GM12878 (cell line): Measurements from ENCODE around the gene MSL3. TPM values are rescaled to one million over a fixed set of nuclear protein-coding genes. Genes with fewer than 3 reads are reported as not detected.
A peak's percentile ranks its signal among the peaks of the same experiment; 100 is the strongest.

Source experiments
- CHD4 ChIP-seq: fragments of 200-600 bp; sonication (generic); IDR thresholded peaks from 2 replicates; pipeline ENCODE4 v1.6.1; 2016; ENCODE audit warnings: mild to moderate bottlenecking
- EZH2 ChIP-seq: IDR thresholded peaks from 2 replicates; pipeline ENCODE4 v1.6.1; 2012; ENCODE audit warnings: low read depth, mild to moderate bottlenecking, control low read depth, inconsistent platforms, low read length, borderline replicate concordance; ENCODE audit not compliant: control insufficient read depth
- GATAD2B ChIP-seq: fragments of 450-650 bp; conservative IDR thresholded peaks from 2 replicates; pipeline ENCODE4 v1.6.1; 2017; ENCODE audit warnings: low read depth, mild to moderate bottlenecking, moderate library complexity
- HSF1 ChIP-seq: fragments of 150-350 bp; IDR thresholded peaks from 2 replicates; pipeline ENCODE4 v1.6.1; 2014; ENCODE audit warnings: mild to moderate bottlenecking, low read depth, low read length
- IRF4 ChIP-seq: IDR thresholded peaks from 2 replicates; pipeline ENCODE4 v1.6.1; 2011; ENCODE audit warnings: low read depth, low read length
- NR2F1 ChIP-seq: fragments of 450-650 bp; conservative IDR thresholded peaks from 2 replicates; pipeline ENCODE4 v1.6.1; 2017; ENCODE audit warnings: mild to moderate bottlenecking
- PML ChIP-seq: IDR thresholded peaks from 2 replicates; pipeline ENCODE4 v1.6.1; 2012; ENCODE audit warnings: low read length, inconsistent platforms
- POLR2A ChIP-seq: IDR thresholded peaks from 2 replicates; pipeline ENCODE4 v1.6.1; 2011; ENCODE audit warnings: low read depth, mild to moderate bottlenecking, low read length
- POLR2AphosphoS5 ChIP-seq: IDR thresholded peaks from 2 replicates; pipeline ENCODE4 v1.6.1; 2011; ENCODE audit warnings: mild to moderate bottlenecking, low read length, inconsistent platforms
- RUNX3 ChIP-seq: IDR thresholded peaks from 2 replicates; pipeline ENCODE4 v1.6.1; 2012; ENCODE audit warnings: low read length, inconsistent platforms
- SP1 ChIP-seq: IDR thresholded peaks from one replicate; pipeline ENCODE4 v1.6.1; 2011; ENCODE audit warnings: low read depth, low read length
- TARDBP ChIP-seq: IDR thresholded peaks from 2 replicates; pipeline ENCODE4 v1.6.1; 2016; ENCODE audit warnings: borderline replicate concordance
- polyA plus RNA-seq, 11 experiments: library from polyadenylated mRNA; depleted of rRNA in 4 of 11; unstranded in 6 of 11; stranded (reverse) in 5 of 11; fragments of >200 nt; fragmentation: Nextera tagmentation in 4 of 11; fragmentation: Illumina TruSeq in 1 of 11; extraction: Ambion mirVana in 4 of 11; extraction: Trizol in 1 of 11; gene quantifications; 1 replicate in 1 of 11; 2 replicates in 10 of 11; pipeline versions ENCODE4 v1.2.1 to v1.2.3, GENCODE V29; 2011 to 2016; ENCODE audit warnings: inconsistent platforms in 2 of 11, missing spikeins in 2 of 11, low read depth in 1 of 11
- total RNA-seq, 4 experiments: library from RNA; depleted of rRNA in 3 of 4; stranded (reverse); fragments of >200 nt in 3 of 4; fragmentation: Illumina TruSeq in 1 of 4; extraction: Trizol in 1 of 4; gene quantifications; 2 replicates each; pipeline versions ENCODE4 v1.2.1 to v1.2.3, GENCODE V29; 2013 to 2021
- TF ChIP-seq, protein P1 (sequence below): fragments of 150-350 bp; IDR thresholded peaks from 2 replicates; pipeline ENCODE4 v1.6.1; 2016; ENCODE audit warnings: low read depth, low read length
- TF ChIP-seq, protein P2 (sequence below): IDR thresholded peaks from 2 replicates; pipeline ENCODE4 v1.6.1; 2011; ENCODE audit warnings: low read depth, low read length, improper control_type of control experiment, borderline replicate concordance
- TF ChIP-seq, protein P3 (sequence below): fragments of 450-650 bp; formaldehyde crosslinking; IDR thresholded peaks from 2 replicates; pipeline ENCODE4 v1.5.0; 2022; ENCODE audit warnings: mild to moderate bottlenecking, missing genetic modification characterization
- TF ChIP-seq, protein P4 (sequence below): fragments of 450-650 bp; IDR thresholded peaks from 2 replicates; pipeline ENCODE4 v1.6.1; 2017; ENCODE audit warnings: borderline replicate concordance
- TF ChIP-seq, protein P5 (sequence below): fragments of 450-650 bp; formaldehyde crosslinking; IDR thresholded peaks from 2 replicates; pipeline ENCODE4 v1.4.0; 2020; ENCODE audit warnings: mild to moderate bottlenecking, moderate library complexity

The MSL3 gene
- total and polyA plus RNA-seq, 10 of the 15 experiments (the other 5 are each of a cell fraction or from before 2014, with no cell fraction given): 28.4 to 438 (median 40.7) TPM

DNA sequence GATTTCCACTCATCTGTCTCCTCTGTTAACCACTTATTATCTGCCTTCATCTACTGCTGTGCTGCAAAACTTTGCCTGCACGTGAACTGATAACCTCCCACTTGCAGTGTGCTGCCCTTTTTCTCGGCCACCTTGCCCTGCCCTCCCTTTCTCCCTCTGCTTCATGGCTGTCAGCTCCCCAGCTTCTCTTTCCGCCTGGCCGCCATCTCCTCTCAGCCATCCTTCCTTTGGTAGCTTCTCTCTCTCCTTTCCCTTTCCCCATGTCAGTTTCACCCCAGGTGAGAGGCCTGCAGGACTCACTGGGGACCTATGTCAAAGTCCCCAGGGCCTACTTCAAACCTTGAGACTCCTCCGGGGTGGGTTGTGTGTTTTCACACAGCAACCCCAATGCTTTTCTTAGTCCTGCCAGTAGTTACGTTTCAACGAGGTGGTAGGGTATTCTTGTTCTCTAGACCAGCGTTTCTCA is 6.6 kb downstream of the MSL3 start (continued):
- TF ChIP-seq CHD4 (no peak), NR2F1 (no peak), GATAD2B (peak; percentile 98), SP1 (no peak), POLR2AphosphoS5 (0 out of 2 replicates have a peak, but pooled peaks have one; percentile 29), TARDBP (no peak), HSF1 (no peak), RUNX3 (no peak), IRF4 (no peak), EZH2 (no peak), PML (no peak), POLR2A (no peak)
- TF ChIP-seq, protein P1, sequence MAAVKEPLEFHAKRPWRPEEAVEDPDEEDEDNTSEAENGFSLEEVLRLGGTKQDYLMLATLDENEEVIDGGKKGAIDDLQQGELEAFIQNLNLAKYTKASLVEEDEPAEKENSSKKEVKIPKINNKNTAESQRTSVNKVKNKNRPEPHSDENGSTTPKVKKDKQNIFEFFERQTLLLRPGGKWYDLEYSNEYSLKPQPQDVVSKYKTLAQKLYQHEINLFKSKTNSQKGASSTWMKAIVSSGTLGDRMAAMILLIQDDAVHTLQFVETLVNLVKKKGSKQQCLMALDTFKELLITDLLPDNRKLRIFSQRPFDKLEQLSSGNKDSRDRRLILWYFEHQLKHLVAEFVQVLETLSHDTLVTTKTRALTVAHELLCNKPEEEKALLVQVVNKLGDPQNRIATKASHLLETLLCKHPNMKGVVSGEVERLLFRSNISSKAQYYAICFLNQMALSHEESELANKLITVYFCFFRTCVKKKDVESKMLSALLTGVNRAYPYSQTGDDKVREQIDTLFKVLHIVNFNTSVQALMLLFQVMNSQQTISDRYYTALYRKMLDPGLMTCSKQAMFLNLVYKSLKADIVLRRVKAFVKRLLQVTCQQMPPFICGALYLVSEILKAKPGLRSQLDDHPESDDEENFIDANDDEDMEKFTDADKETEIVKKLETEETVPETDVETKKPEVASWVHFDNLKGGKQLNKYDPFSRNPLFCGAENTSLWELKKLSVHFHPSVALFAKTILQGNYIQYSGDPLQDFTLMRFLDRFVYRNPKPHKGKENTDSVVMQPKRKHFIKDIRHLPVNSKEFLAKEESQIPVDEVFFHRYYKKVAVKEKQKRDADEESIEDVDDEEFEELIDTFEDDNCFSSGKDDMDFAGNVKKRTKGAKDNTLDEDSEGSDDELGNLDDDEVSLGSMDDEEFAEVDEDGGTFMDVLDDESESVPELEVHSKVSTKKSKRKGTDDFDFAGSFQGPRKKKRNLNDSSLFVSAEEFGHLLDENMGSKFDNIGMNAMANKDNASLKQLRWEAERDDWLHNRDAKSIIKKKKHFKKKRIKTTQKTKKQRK: no peak
- TF ChIP-seq, protein P2, sequence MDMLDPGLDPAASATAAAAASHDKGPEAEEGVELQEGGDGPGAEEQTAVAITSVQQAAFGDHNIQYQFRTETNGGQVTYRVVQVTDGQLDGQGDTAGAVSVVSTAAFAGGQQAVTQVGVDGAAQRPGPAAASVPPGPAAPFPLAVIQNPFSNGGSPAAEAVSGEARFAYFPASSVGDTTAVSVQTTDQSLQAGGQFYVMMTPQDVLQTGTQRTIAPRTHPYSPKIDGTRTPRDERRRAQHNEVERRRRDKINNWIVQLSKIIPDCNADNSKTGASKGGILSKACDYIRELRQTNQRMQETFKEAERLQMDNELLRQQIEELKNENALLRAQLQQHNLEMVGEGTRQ: no peak
- TF ChIP-seq, protein P3, sequence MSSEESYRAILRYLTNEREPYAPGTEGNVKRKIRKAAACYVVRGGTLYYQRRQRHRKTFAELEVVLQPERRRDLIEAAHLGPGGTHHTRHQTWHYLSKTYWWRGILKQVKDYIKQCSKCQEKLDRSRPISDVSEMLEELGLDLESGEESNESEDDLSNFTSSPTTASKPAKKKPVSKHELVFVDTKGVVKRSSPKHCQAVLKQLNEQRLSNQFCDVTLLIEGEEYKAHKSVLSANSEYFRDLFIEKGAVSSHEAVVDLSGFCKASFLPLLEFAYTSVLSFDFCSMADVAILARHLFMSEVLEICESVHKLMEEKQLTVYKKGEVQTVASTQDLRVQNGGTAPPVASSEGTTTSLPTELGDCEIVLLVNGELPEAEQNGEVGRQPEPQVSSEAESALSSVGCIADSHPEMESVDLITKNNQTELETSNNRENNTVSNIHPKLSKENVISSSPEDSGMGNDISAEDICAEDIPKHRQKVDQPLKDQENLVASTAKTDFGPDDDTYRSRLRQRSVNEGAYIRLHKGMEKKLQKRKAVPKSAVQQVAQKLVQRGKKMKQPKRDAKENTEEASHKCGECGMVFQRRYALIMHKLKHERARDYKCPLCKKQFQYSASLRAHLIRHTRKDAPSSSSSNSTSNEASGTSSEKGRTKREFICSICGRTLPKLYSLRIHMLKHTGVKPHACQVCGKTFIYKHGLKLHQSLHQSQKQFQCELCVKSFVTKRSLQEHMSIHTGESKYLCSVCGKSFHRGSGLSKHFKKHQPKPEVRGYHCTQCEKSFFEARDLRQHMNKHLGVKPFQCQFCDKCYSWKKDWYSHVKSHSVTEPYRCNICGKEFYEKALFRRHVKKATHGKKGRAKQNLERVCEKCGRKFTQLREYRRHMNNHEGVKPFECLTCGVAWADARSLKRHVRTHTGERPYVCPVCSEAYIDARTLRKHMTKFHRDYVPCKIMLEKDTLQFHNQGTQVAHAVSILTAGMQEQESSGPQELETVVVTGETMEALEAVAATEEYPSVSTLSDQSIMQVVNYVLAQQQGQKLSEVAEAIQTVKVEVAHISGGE (CRISPR knock-in tag): no peak
- TF ChIP-seq, protein P4, sequence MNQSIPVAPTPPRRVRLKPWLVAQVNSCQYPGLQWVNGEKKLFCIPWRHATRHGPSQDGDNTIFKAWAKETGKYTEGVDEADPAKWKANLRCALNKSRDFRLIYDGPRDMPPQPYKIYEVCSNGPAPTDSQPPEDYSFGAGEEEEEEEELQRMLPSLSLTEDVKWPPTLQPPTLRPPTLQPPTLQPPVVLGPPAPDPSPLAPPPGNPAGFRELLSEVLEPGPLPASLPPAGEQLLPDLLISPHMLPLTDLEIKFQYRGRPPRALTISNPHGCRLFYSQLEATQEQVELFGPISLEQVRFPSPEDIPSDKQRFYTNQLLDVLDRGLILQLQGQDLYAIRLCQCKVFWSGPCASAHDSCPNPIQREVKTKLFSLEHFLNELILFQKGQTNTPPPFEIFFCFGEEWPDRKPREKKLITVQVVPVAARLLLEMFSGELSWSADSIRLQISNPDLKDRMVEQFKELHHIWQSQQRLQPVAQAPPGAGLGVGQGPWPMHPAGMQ: no peak
- TF ChIP-seq, protein P5, sequence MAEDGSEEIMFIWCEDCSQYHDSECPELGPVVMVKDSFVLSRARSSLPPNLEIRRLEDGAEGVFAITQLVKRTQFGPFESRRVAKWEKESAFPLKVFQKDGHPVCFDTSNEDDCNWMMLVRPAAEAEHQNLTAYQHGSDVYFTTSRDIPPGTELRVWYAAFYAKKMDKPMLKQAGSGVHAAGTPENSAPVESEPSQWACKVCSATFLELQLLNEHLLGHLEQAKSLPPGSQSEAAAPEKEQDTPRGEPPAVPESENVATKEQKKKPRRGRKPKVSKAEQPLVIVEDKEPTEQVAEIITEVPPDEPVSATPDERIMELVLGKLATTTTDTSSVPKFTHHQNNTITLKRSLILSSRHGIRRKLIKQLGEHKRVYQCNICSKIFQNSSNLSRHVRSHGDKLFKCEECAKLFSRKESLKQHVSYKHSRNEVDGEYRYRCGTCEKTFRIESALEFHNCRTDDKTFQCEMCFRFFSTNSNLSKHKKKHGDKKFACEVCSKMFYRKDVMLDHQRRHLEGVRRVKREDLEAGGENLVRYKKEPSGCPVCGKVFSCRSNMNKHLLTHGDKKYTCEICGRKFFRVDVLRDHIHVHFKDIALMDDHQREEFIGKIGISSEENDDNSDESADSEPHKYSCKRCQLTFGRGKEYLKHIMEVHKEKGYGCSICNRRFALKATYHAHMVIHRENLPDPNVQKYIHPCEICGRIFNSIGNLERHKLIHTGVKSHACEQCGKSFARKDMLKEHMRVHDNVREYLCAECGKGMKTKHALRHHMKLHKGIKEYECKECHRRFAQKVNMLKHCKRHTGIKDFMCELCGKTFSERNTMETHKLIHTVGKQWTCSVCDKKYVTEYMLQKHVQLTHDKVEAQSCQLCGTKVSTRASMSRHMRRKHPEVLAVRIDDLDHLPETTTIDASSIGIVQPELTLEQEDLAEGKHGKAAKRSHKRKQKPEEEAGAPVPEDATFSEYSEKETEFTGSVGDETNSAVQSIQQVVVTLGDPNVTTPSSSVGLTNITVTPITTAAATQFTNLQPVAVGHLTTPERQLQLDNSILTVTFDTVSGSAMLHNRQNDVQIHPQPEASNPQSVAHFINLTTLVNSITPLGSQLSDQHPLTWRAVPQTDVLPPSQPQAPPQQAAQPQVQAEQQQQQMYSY (CRISPR knock-in tag): no peak
